Measurements from ENCODE around the gene CLDN34.

- no peak for TF ChIP-seq EZH2 (IDR thresholded peaks at IDR 0.05; ENCODE audit: low read length)
- TF ChIP-seq CTCF (optimal IDR thresholded peaks at IDR 0.05 in 1 of 3, IDR thresholded peaks at IDR 0.05 in 1 of 3, conservative IDR thresholded peaks at IDR 0.05 in 1 of 3; ENCODE audit: extremely low read depth in 1 of 3, insufficient read depth in 2 of 3, low read length in 3 of 3), result no peak
Observed at GRCh38 chrX:10009741-10010140, 42.6 kb downstream of the CLDN34 start.

Measured in keratinocyte (primary cell).